K562 (cell line): ENCODE measurements around the gene COA4. TPM values are rescaled to one million over a fixed set of nuclear protein-coding genes. Genes with fewer than 3 reads are reported as not detected.
A peak's percentile ranks its signal among the peaks of the same experiment; 100 is the strongest.

ENCODE experiments used
- CREB1 ChIP-seq, 2 experiments: sonication (generic) in 1 of 2; formaldehyde crosslinking in 1 of 2; IDR thresholded peaks; 2 replicates each; pipeline versions ENCODE4 v1.6.1 to v1.8.0; 2012 to 2022; ENCODE audit warnings: inconsistent platforms in 1 of 2, mild to moderate bottlenecking in 1 of 2, missing genetic modification reagents in 1 of 2, moderate library complexity in 1 of 2
- E2F5 ChIP-seq: sonication (generic); formaldehyde crosslinking; IDR thresholded peaks from 2 replicates; pipeline ENCODE4 v1.8.0; 2022; ENCODE audit warnings: mild to moderate bottlenecking, missing genetic modification reagents
- HDAC3 ChIP-seq: fragments of 450-650 bp; IDR thresholded peaks from 2 replicates; pipeline ENCODE4 v1.6.1; 2018; ENCODE audit warnings: borderline replicate concordance, mild to moderate bottlenecking, moderate library complexity; ENCODE audit not compliant: partially characterized antibody
- HNRNPLL ChIP-seq: fragments of 200-400 bp; formaldehyde crosslinking; IDR thresholded peaks from 2 replicates; pipeline ENCODE4 v1.6.1; 2017; ENCODE audit warnings: low read length, low read depth, mild to moderate bottlenecking; ENCODE audit not compliant: poor library complexity, severe bottlenecking
- REST ChIP-seq, 2 experiments: fragments of 450-650 bp; formaldehyde crosslinking in 1 of 2; IDR thresholded peaks; 2 replicates each; pipeline versions ENCODE4 v1.4.0 to v1.6.1; 2014 to 2020; ENCODE audit warnings: mild to moderate bottlenecking in 2 of 2, borderline replicate concordance in 1 of 2, low read depth in 1 of 2
- U2AF2 ChIP-seq: fragments of 200-400 bp; formaldehyde crosslinking; optimal IDR thresholded peaks from 2 replicates; pipeline ENCODE3; 2017; ENCODE audit warnings: low read depth, mild to moderate bottlenecking, low read length
- ZNF263 ChIP-seq: sonication (generic); formaldehyde crosslinking; IDR thresholded peaks from 2 replicates; pipeline ENCODE4 v1.8.0; 2022; ENCODE audit warnings: mild to moderate bottlenecking, missing genetic modification reagents, borderline replicate concordance
- ZNF324 ChIP-seq: fragments of 250-450 bp; sonication (Bioruptor Pico); IDR thresholded peaks from 2 replicates; pipeline ENCODE4 v1.4.0; 2020; ENCODE audit warnings: mild to moderate bottlenecking
- ZNF408 ChIP-seq: fragments of 250-450 bp; sonication (Bioruptor Pico); IDR thresholded peaks from 2 replicates; pipeline ENCODE4 v1.4.0; 2020; ENCODE audit warnings: low read depth, mild to moderate bottlenecking, moderate library complexity
- ZZZ3 ChIP-seq: fragments of 450-650 bp; IDR thresholded peaks from 2 replicates; pipeline ENCODE4 v1.6.1; 2016; ENCODE audit warnings: antibody characterized with exemption, mild to moderate bottlenecking, moderate library complexity
- polyA plus RNA-seq, 8 experiments: library from polyadenylated mRNA; depleted of rRNA in 4 of 8; stranded (reverse) in 5 of 8; unstranded in 3 of 8; fragments of >200 nt; fragmentation: Nextera tagmentation in 2 of 8; fragmentation: Illumina TruSeq in 1 of 8; extraction: Ambion mirVana in 2 of 8; extraction: Trizol in 1 of 8; gene quantifications; 2 replicates each; pipeline versions ENCODE4 v1.2.1 to v1.2.3, GENCODE V29; 2011 to 2014; ENCODE audit warnings: inconsistent platforms in 1 of 8, missing spikeins in 1 of 8
- total RNA-seq, 7 experiments: library from RNA; depleted of rRNA in 6 of 7; stranded (reverse); fragments of >200 nt in 6 of 7; fragmentation: Illumina TruSeq in 2 of 7; extraction: Trizol in 2 of 7; gene quantifications; 2 replicates each; pipeline versions ENCODE4 v1.2.1 to v1.2.3, GENCODE V29; 2011 to 2021; ENCODE audit warnings: low replicate concordance in 1 of 7
- TF ChIP-seq, protein P1 (sequence below): fragments of 450-650 bp; IDR thresholded peaks from 2 replicates; pipeline ENCODE4 v1.6.1; 2017; ENCODE audit warnings: mild to moderate bottlenecking, moderate library complexity
- TF ChIP-seq, protein P2 (sequence below): fragments of 450-650 bp; IDR thresholded peaks from 2 replicates; pipeline ENCODE4 v1.6.1; 2016; ENCODE audit warnings: antibody characterized with exemption

The COA4 gene
- total and polyA plus RNA-seq, 9 of the 15 experiments (the other 6 are each of a cell fraction or from before 2014, with no cell fraction given) = 108 to 255 (median 152) TPM

- TF ChIP-seq, protein P1, sequence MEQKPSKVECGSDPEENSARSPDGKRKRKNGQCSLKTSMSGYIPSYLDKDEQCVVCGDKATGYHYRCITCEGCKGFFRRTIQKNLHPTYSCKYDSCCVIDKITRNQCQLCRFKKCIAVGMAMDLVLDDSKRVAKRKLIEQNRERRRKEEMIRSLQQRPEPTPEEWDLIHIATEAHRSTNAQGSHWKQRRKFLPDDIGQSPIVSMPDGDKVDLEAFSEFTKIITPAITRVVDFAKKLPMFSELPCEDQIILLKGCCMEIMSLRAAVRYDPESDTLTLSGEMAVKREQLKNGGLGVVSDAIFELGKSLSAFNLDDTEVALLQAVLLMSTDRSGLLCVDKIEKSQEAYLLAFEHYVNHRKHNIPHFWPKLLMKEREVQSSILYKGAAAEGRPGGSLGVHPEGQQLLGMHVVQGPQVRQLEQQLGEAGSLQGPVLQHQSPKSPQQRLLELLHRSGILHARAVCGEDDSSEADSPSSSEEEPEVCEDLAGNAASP = no peak
- no peak for TF ChIP-seq ZNF408
- TF ChIP-seq ZNF263 (CRISPR knock-in tag) = peak; percentile 67; the same call in 1 of the 2 replicates
- 0 out of 2 replicates have a peak, but pooled peaks have one; percentile 18 for TF ChIP-seq ZNF324 (CRISPR knock-in tag)
- TF ChIP-seq ZZZ3 = no peak
- no peak for TF ChIP-seq U2AF2
- TF ChIP-seq, protein P2, sequence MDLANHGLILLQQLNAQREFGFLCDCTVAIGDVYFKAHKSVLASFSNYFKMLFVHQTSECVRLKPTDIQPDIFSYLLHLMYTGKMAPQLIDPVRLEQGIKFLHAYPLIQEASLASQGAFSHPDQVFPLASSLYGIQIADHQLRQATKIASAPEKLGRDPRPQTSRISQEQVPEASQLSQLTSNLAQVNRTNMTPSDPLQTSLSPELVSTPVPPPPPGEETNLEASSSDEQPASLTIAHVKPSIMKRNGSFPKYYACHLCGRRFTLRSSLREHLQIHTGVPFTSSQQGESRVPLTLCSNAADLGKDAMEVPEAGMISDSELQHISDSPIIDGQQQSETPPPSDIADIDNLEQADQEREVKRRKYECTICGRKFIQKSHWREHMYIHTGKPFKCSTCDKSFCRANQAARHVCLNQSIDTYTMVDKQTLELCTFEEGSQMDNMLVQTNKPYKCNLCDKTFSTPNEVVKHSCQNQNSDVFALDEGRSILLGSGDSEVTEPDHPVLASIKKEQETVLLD = peak; percentile 77
- TF ChIP-seq E2F5 (CRISPR knock-in tag) = peak; percentile 72; the same call in 1 of the 2 replicates
- no peak for TF ChIP-seq HDAC3
- no peak; the same call in 1 of the 2 replicates for TF ChIP-seq REST (IDR thresholded peaks at IDR 0.05; ENCODE audit: borderline replicate concordance)
- TF ChIP-seq REST (CRISPR knock-in tag; IDR thresholded peaks at IDR 0.05; ENCODE audit: low read depth) = peak; percentile 67; the same call in 1 of the 2 replicates
- TF ChIP-seq CREB1 (IDR thresholded peaks at IDR 0.05) = peak; percentile 69
- peak; percentile 45; the same call in 1 of the 2 replicates for TF ChIP-seq CREB1 (CRISPR knock-in tag; IDR thresholded peaks at IDR 0.05)
- TF ChIP-seq HNRNPLL = peak; percentile 63
Measured at GRCh38 chr11:73876424-73877310, at the start of gene COA4, which contains the start of gene PAAF1 (continued).
